GM18519 (cell line): ENCODE results near the gene TCHP.
"Not testable (repeated sequence)": the region's sequence is repeated elsewhere in the genome, so short reads cannot be mapped to it uniquely, and the experiment has no call there.

Experiments used
- ATAC-seq: cut with Tn5 transposase; IDR thresholded peaks from one replicate; pipeline ENCODE4 v1.9.1; 2021; ENCODE audit warnings: mild to moderate bottlenecking, moderate library complexity; ENCODE audit not compliant: unreplicated experiment, low FRiP score

TCHP gene

DNA sequence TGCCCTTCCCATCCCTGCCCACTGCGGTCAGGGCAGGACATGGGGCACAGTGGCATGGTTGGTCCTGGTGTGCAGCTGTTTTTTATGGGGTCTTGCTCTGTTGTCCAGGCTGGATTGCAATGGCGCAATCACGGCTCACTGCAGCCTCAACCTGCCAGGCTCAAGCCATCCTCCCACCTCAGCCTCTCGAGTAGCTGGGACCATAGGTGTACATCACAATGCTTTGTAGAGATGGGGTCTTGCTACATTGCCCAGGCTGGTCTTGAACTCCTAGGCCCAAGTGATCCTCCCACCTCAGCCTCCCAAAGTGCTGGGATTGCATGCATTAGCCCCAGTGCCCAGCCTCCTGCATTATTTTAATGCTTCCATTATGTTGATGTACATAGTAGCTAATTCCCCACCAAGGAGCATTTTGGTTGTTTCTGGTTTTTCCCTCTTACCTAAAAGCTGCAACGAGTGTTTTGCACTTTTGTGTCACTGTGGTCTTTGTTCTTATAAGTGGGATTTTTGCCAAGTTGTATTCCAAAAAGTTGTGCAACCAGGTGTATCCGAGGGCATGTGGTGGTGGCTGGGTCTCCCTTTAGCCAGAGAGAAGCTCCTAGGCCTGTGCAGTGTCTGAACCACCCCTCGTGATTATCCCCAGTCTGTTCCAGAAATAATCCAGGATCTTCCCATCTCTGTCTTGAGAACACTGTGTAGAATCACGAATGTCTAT, 10.3 kb downstream of the TCHP start:
- no peak for ATAC-seq

- no peak for ATAC-seq
These were observed 10.9 kb downstream of the TCHP start for GRCh38 chr12:109910969-109911348.

DNA sequence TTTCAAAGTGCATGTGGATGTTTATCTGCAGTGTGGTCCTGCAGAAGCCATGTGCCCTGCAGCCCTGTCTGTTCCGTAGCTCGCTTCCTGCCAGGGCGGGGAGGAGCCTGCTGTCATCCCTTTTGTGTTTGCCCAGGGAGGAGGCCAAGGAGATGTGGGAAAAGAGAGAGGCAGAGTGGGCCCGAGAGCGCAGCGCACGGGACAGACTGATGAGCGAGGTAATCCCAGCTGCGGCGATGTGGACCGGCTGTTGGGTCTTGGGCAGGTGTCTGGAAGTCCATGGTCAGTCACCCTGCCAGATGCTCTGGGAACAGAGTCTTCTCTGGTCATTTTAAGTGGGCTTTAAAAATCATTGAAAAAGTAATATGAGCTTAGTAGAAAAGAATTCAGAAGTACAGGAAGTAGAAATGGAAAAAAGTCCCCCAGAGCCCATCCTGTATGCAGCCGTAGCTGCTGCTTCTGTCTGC, 12.8 kb downstream of the TCHP start:
- ATAC-seq = no peak

GRCh38 chr12:109914461-109914860, 14.4 kb downstream of the TCHP start:
- ATAC-seq = no peak

DNA sequence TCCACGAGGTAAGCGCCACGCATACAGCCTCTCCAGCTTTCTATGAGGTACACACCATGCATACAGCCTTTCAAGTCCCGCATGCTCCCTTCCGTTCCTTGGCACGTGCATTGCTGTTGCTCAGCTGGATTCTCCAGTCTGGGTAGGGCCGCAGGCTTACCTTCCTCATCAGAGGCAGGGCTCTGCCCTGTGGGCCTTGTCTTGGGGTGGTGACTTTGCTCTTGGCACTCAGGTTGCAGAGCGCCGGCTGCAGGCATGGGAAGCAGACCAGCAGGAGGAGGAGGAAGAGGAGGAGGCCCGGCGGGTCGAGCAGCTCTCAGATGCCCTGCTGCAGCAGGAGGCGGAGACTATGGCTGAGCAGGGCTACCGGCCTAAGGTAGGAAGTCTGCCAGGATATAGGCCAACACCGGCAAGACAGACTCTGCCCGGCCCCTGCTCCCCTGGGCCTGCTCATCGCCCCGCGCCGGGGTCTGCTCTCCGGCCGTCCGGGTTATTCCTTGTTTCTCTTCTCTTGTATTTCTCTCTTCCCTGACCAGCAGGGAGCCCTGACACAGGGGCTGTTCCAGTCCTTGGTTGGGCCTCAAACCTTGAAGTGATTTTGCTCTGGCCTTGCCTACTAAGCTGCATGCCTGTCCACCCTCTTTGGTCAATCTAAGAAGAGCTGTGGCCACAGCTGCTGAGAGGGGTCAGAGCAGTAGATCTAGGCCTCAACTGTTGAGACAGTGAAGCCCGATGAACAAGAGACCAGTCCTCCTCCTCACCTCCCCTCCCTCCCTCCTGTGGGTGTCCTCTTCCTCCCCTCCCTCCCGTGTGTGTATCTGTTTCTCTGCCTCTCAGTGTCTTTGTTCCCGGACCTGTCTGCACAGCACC, 15.3 kb downstream of the TCHP start:
- ATAC-seq = no peak

DNA sequence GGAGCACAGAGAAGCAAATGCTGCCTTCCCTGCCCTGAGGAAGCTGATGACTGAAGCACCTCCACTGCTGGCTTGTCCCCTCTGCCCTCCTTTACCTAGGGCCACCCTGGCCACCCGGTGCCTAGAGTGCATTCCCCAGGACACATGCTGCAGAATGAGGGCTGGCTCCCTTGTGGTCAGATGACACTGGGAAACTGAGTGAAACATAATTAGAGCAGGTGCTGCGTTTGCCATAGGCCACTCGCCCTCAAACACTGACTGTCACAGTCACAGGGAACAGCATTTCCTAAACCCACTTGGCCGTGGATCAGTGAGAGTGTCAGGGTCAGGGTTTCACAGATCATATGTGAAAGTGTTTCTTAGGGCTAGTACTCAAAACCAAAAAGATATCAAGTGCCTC, 16.0 kb downstream of the TCHP start:
- no peak for ATAC-seq

GRCh38 chr12:109919456-109919855, 19.4 kb downstream of the TCHP start:
- ATAC-seq = no peak

DNA sequence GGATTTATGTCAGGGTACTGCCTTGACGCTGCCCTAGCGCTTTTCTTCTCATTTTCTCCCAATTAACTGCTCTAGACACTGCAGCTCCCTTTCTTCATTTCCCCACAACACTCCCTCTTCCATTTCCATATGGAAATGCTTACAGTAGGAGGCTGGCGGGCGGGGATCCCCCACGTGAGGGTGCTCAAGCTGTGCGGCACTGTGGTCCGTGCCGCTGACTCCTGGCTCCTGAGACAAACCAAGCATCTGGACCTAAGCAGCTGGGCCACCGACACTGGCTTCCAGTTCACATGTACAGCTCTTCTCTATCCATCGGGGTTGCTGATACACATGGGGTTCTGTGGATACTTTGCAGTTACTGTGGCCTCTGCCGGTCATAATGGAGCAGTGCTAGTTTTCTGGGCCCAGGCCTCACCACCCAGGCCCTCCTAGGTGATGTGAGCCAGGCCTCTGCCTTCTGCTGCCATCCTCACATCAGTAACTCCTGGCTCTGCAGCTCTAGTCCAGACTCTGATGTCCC, 20.2 kb downstream of the TCHP start:
- no peak for ATAC-seq

- ATAC-seq = no peak
These were observed 21.9 kb downstream of the TCHP start for GRCh38 chr12:109921982-109922381.

- ATAC-seq = no peak
These were observed 23.0 kb downstream of the TCHP start for GRCh38 chr12:109923038-109923437.

GRCh38 chr12:109923481-109924245, 23.6 kb downstream of the TCHP start:
- no peak for ATAC-seq

GRCh38 chr12:109925185-109925840, 25.2 kb downstream of the TCHP start:
- ATAC-seq = no peak

- no peak for ATAC-seq
These were observed 25.9 kb downstream of the TCHP start for GRCh38 chr12:109926016-109926415.

GRCh38 chr12:109926488-109927210, 26.6 kb downstream of the TCHP start:
- ATAC-seq = no peak

- no peak for ATAC-seq
These were observed 27.5 kb downstream of the TCHP start for GRCh38 chr12:109927622-109928021.

DNA sequence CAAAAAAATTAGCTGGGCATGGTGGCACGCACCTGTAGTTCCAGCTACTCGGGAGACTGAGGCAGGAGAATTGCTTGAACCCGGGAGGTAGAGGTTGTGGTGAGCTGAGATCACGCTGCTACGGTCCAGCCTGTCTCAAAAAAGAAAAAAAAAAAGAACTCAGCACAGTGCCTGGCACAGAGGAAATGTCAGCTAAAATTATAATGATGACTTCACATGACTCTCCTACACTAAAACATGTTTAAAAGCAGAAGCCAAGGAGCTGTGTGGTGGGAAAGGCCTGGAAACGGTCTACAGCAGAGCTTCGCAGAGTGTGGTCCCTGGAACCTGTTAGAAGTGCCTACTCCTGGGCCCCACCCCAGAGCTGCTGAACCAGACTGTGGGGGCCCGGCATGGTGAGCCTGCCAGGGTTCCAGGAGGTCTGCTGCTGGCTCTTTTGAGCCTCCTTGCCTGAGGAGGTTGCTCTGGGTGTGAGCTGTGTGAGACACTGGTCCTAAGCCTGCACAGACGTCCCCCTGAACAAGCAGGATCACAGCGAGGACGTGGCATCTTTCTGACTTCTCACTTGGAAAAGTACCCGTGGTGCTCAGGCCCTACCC, 28.1 kb downstream of the TCHP start:
- ATAC-seq = no peak

DNA sequence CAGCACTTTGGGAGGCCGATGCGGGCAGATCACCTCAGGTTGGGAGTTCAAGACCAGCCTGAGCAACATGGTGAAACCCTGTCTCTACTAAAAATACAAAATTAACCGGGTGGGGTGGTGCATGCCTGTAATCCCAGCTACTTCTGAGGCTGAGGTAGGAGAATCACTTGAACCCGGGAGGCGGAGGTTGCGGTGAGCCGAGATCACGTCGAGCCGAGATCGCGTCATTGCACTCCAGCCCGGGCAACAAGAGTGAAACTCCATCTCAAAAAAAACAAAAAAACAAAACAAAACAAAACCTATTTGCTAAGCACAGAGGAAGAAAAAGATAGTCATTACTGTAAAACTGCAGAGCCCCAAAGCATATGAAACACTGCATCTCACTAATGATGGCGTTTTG, 29.3 kb downstream of the TCHP start:
- ATAC-seq = not testable (repeated sequence)

- no peak for ATAC-seq
These were observed 30.1 kb downstream of the TCHP start for GRCh38 chr12:109930028-109930800.

DNA sequence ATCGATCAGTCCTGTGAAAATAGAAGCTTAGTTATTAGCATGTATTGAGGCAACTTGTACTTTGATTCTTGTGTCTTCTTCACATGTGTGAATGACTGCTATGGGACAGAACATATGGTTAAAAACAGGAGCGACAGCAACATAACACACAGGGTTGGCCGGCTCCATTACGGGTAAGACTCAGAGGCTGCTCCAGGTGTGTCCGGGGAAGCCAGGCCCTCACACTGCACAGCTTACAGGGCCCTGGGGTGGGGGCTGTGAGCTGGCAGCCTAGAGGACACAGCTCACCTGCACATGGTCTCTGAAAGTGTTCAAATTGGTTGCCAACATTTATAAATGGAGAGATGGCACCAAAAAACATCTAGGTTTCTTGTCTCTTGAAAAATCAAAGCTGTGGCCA, 31.1 kb downstream of the TCHP start:
- no peak for ATAC-seq
